UCSD-AML1 (cell line): ENCODE results near the gene MTHFD1L.

ENCODE experiments used
- DNase-seq: peaks from one replicate; lab custom pipeline; 2025; ENCODE audit not compliant: unreplicated experiment; lab: John Stamatoyannopoulos, UW

Gene MTHFD1L

GRCh38 chr6:150897400-150897943, 32.0 kb downstream of the MTHFD1L start:
- DNase-seq, result no peak

- no peak for DNase-seq
Observed at GRCh38 chr6:150898399-150899170, 33.1 kb downstream of the MTHFD1L start.

- no peak for DNase-seq
Observed at GRCh38 chr6:150899231-150899630, 33.7 kb downstream of the MTHFD1L start.

- DNase-seq, result no peak
Observed at GRCh38 chr6:150900049-150900448, 34.5 kb downstream of the MTHFD1L start.

- DNase-seq, result no peak
Observed at GRCh38 chr6:150902142-150902776, 36.8 kb downstream of the MTHFD1L start.

- no peak for DNase-seq
Observed at GRCh38 chr6:150905769-150906168, 40.3 kb downstream of the MTHFD1L start.

GRCh38 chr6:150906641-150907326, 41.3 kb downstream of the MTHFD1L start:
- no peak for DNase-seq

- no peak for DNase-seq
Observed at GRCh38 chr6:150907383-150907782, 41.9 kb downstream of the MTHFD1L start.

GRCh38 chr6:150908901-150909300, 43.4 kb downstream of the MTHFD1L start:
- DNase-seq, result no peak

- DNase-seq, result no peak
Observed at GRCh38 chr6:150910561-150910960, 45.1 kb downstream of the MTHFD1L start.

- no peak for DNase-seq
Observed at GRCh38 chr6:150914372-150914771, 48.9 kb downstream of the MTHFD1L start.

- no peak for DNase-seq
Observed at GRCh38 chr6:150915131-150915879, 49.8 kb downstream of the MTHFD1L start.

- no peak for DNase-seq
Observed at GRCh38 chr6:150915880-150916265, 50.4 kb downstream of the MTHFD1L start.

- DNase-seq, result no peak
Observed at GRCh38 chr6:150919938-150920337, 54.4 kb downstream of the MTHFD1L start.

- no peak for DNase-seq
Observed at GRCh38 chr6:150922137-150922536, 56.6 kb downstream of the MTHFD1L start.

- DNase-seq, result no peak
Observed at GRCh38 chr6:150924808-150925589, 59.5 kb downstream of the MTHFD1L start.

- DNase-seq, result no peak
Observed at GRCh38 chr6:150925590-150925928, 60.1 kb downstream of the MTHFD1L start.

- DNase-seq, result no peak
Observed at GRCh38 chr6:150925976-150926375, 60.5 kb downstream of the MTHFD1L start.

- DNase-seq, result no peak
Observed at GRCh38 chr6:150928882-150929281, 63.4 kb downstream of the MTHFD1L start.

GRCh38 chr6:150929416-150929815, 63.9 kb downstream of the MTHFD1L start:
- DNase-seq, result no peak
